Measurements from ENCODE around the gene NKX3-2. TPM values are rescaled to one million over a fixed set of nuclear protein-coding genes. Genes with fewer than 3 reads are reported as not detected.

NKX3-2 gene
- total RNA-seq, result under 1 TPM in 1 of 2 donors, not detected in 1; 0.26 TPM

DNA sequence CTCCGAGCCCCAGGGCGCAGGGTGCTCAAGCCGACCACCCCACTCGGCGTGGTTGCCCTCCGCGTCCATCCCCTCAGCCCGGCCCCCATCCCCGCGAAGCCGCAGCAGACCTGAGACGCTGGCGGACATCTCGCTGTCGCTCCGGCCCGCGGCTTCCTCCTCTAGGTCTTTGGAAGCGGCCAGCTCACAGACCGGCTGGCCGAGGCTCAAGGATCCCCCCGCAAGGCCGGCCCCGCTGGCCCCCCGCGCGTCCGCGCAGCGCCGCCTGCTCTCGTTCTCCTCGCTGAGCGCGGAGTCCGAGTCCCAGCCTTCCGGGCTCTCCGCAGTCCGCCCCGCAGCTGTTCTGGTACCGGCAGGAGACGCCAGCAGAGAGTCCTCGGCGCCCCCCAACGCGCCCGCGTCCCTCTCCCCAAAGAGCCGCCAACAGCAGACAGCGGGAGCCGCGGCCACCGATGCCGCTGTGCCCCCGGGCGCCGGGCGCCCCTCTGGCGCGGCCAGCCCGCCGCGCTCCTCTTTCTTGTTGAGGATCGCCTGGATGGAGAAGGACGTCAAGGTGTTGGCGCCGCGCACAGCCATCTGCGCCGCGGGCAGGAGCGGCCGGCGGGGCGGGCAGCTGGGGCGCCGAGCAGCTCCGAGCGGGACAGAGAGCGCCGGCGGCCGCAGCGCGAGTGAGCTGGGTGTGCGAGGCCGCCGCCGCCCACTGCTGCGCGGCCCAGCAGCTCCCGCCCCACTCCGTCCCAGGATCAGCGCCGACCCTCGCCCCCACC lies at the start of gene NKX3-2:
NKX3-2 (minus strand) TSS at position 670 of the 767 bp plus-strand sequence; CDS start at position 576, 94 bp downstream.
- H3K27me3 ChIP-seq, result peaks cover 3 to 82% of the 10 kb centered on the region in 2 donors
- H3K27ac ChIP-seq, result no peak within 1 kb of the TSS
- H3K9me3 ChIP-seq, result no peaks in the 10 kb centered on the region
- intact Hi-C loops (cut with DNase I), result loop anchor here (5.0 to 10.0 kb wide), 2 partner anchors 692 to 809 kb away; no protein-coding TSS in a partner anchor
- WGBS, 2 donors, result 0 to 2% methylated on average over 7 to 71 of the region's 96 CpGs
- H3K36me3 ChIP-seq (replicated peaks in 1 of 2; ENCODE audit: insufficient read depth in 1 of 2, low read depth in 2 of 2), result no peaks in the 10 kb centered on the region
- no peak for TF ChIP-seq POLR2A (IDR thresholded peaks at IDR 0.05)
- TF ChIP-seq, protein P1, sequence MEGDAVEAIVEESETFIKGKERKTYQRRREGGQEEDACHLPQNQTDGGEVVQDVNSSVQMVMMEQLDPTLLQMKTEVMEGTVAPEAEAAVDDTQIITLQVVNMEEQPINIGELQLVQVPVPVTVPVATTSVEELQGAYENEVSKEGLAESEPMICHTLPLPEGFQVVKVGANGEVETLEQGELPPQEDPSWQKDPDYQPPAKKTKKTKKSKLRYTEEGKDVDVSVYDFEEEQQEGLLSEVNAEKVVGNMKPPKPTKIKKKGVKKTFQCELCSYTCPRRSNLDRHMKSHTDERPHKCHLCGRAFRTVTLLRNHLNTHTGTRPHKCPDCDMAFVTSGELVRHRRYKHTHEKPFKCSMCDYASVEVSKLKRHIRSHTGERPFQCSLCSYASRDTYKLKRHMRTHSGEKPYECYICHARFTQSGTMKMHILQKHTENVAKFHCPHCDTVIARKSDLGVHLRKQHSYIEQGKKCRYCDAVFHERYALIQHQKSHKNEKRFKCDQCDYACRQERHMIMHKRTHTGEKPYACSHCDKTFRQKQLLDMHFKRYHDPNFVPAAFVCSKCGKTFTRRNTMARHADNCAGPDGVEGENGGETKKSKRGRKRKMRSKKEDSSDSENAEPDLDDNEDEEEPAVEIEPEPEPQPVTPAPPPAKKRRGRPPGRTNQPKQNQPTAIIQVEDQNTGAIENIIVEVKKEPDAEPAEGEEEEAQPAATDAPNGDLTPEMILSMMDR (IDR thresholded peaks at IDR 0.05), result no peak
- ATAC-seq, result peak; percentile 45
- H3K4me3 ChIP-seq, result peak within 1 kb of the TSS; percentile 21 to 49
- peaks cover 52% of the 10 kb centered on the region for H3K4me1 ChIP-seq
- no peak for DNase-seq

DNA sequence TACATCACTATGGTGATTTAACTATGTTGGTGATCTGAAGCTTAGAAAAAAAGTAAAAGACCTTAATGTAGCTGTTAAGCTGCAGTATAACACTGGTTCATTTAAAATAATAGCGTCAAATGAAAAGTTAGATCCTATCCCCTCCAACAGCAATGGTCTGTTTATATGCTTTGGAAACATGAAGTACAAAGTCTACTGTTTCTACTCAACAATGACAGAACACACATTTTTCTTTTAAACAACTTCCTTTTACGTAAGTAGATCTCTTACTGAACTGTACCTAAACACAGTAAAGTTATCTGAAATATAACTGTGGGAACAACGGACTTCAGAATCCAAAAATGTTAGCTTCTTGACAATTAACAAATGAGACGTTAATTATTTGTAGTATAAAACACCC lies 47.9 kb upstream of the NKX3-2 start:
- Histone ChIP-seq H3K4me3 (no peak overlapping the region), H3K27ac (no peak overlapping the region), H3K36me3 (replicated peaks in 1 of 2; ENCODE audit: insufficient read depth in 1 of 2, low read depth in 2 of 2) (peaks cover 0 to 15% of the 10 kb centered on the region in 2 donors), H3K9me3 (no peaks in the 10 kb centered on the region), H3K27me3 (no peaks in the 10 kb centered on the region), H3K4me1 (no peaks in the 10 kb centered on the region)
- intact Hi-C loops (cut with DNase I), result no loop called here
- no peak for DNase-seq
- 83 to 87% methylated on average over 4 of the region's 4 CpGs for WGBS, 2 donors
- no peak for ATAC-seq
- no peak for TF ChIP-seq POLR2A (IDR thresholded peaks at IDR 0.05)
- TF ChIP-seq, protein P1 (IDR thresholded peaks at IDR 0.05), result no peak

GRCh38 chr4:13590766-13591165 lies 46.5 kb upstream of the NKX3-2 start:
- DNase-seq (no peak), ATAC-seq (no peak)
- 90 to 93% methylated on average over 2 of the region's 2 CpGs for WGBS, 2 donors
- Histone ChIP-seq H3K27ac (no peak overlapping the region), H3K4me3 (no peak overlapping the region), H3K4me1 (no peaks in the 10 kb centered on the region), H3K27me3 (no peaks in the 10 kb centered on the region), H3K9me3 (no peaks in the 10 kb centered on the region), H3K36me3 (replicated peaks in 1 of 2; ENCODE audit: insufficient read depth in 1 of 2, low read depth in 2 of 2) (peaks cover 0 to 23% of the 10 kb centered on the region in 2 donors)
- intact Hi-C loops (cut with DNase I), result no loop called here
- TF ChIP-seq, protein P1 (IDR thresholded peaks at IDR 0.05), result no peak
- no peak for TF ChIP-seq POLR2A (IDR thresholded peaks at IDR 0.05)

DNA sequence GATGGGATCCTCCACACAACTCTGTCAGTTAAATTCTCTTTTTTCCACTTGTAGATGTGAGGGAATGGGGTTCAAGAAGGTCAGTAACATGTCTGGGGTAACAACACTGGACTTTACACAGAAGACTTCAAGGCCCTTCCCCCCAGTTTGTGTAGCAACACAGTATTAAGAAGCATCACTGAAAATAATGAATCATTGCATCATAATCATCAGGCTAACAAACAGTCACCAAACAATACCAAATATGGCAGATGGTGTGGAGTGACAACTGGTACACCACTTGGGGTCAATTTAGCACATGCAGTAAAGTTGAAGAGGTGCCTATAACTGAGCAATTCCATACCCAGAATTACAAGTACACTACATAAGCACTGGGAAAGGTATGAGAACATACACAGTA lies 44.6 kb upstream of the NKX3-2 start:
- Histone ChIP-seq H3K9me3 (no peaks in the 10 kb centered on the region), H3K36me3 (replicated peaks in 1 of 2; ENCODE audit: insufficient read depth in 1 of 2, low read depth in 2 of 2) (peaks cover 0 to 28% of the 10 kb centered on the region in 2 donors), H3K27me3 (no peaks in the 10 kb centered on the region), H3K27ac (no peak overlapping the region), H3K4me3 (no peak overlapping the region), H3K4me1 (no peaks in the 10 kb centered on the region)
- no peak for ATAC-seq
- TF ChIP-seq, protein P1 (IDR thresholded peaks at IDR 0.05), result no peak
- no peak for TF ChIP-seq POLR2A (IDR thresholded peaks at IDR 0.05)
- no peak for DNase-seq
- intact Hi-C loops (cut with DNase I), result no loop called here

DNA sequence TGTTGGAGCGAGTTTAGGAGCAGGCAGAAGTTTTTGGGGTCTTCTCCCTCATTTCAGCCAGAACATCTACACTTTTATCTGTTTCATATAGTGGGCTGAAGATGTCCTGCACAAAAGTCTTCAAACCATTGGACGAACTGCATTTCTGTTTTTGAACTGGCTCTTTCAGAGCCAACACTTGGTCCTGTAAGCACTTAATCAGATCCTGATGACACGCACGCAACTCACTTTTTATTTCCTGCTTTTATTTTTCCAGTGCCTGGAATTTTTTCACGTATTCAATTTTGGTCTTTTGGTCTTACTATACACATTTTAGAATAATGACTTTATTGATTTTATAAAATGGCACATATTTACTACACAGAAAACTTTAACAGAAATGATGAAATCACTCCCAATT lies 40.2 kb upstream of the NKX3-2 start:
- H3K36me3 ChIP-seq (replicated peaks in 1 of 2; ENCODE audit: insufficient read depth in 1 of 2, low read depth in 2 of 2), result peaks cover 6 to 36% of the 10 kb centered on the region in 2 donors
- TF ChIP-seq POLR2A (IDR thresholded peaks at IDR 0.05), result no peak
- TF ChIP-seq, protein P1 (IDR thresholded peaks at IDR 0.05), result no peak
- H3K4me3 ChIP-seq, result no peak overlapping the region
- intact Hi-C loops (cut with DNase I), result no loop called here
- no peaks in the 10 kb centered on the region for H3K9me3 ChIP-seq
- ATAC-seq (no peak), DNase-seq (no peak)
- 90 to 95% methylated on average over 5 of the region's 5 CpGs for WGBS, 2 donors
- no peak overlapping the region for H3K27ac ChIP-seq
- H3K4me1 ChIP-seq, result no peaks in the 10 kb centered on the region
- no peaks in the 10 kb centered on the region for H3K27me3 ChIP-seq
